LNCAP (cell line): Measurements from ENCODE around the gene TLDC2.

Experiments
- CTCF ChIP-seq: fragments of 450-650 bp; IDR thresholded peaks from 2 replicates; pipeline ENCODE4 v1.5.1; 2017; ENCODE audit warnings: mild to moderate bottlenecking

The TLDC2 gene

DNA sequence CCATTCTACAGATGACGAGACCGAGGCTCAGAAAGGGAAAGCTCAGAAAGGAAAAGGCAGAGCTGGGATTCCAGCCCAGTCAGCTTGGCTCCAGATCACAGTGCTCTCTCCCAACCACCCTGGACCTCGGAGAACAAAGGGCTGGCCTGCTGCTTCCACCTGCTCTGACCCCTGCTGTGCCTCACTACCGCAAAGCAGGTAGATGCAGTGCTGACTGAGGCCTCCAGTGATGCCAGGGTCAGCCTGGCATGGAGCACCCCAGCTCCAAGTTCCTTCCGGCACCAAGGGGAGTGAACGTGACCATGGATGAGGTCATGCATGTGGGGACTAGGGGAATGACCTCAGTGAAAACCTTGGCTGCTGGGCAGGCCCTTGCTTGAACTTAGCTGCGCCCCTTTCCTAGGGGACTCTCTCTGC is 20.7 kb upstream of the TLDC2 start:
- TF ChIP-seq CTCF, result no peak

GRCh38 chr20:36856195-36856594 is 19.7 kb upstream of the TLDC2 start:
- no peak for TF ChIP-seq CTCF

- TF ChIP-seq CTCF, result no peak
Measured at GRCh38 chr20:36856691-36857635, 19.0 kb upstream of the TLDC2 start.

DNA sequence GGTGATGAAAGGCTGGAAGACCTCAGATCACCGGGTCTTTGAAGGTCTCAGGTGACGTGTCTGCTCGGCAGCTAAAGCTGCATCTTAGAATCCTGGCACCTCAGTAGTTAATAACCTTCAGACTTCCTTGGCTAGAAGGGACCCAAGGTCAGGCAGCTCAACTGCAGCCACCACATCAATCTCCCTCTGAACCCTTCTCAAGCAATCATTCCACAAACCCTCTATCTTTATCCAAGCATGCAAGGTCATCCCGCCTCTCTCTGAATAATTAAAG is 16.7 kb upstream of the TLDC2 start:
- no peak for TF ChIP-seq CTCF

- TF ChIP-seq CTCF, result no peak
Measured at GRCh38 chr20:36859700-36860330, 16.1 kb upstream of the TLDC2 start.

DNA sequence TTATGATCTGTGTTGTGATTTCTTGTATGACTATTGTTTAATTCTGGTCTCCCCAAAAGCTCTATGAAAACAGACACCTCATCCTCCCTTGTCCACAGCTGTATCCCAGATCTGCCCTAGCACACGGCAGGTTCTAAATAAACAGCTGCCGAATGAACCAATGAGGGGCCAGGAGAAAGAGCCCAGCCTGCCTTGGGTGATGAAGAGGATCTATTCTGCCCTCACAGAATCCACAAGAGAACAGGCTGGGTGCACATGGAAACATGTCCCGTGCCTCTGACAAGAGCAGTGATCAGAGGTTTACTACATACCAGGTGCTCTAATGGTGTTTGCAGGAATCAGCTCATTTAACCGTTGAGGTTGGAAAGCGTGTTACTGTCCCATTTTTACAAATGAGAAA is 15.6 kb upstream of the TLDC2 start:
- no peak for TF ChIP-seq CTCF

- no peak for TF ChIP-seq CTCF
Measured at GRCh38 chr20:36860811-36861624, 14.9 kb upstream of the TLDC2 start.
